ENCODE data around the gene PDLIM1. TPM values are rescaled to one million over a fixed set of nuclear protein-coding genes. Genes with fewer than 3 reads are reported as not detected.
A peak's percentile ranks its signal among the peaks of the same experiment; 100 is the strongest.

The PDLIM1 gene
- total and polyA plus RNA-seq, 2 donors from 2014 or later = 72.9 to 148 TPM

GRCh38 chr10:95245425-95246055 is 45.3 kb downstream of the PDLIM1 start:
- Histone ChIP-seq H3K27ac (ENCODE audit: low read depth in 2 of 2, low read length in 2 of 2) (no peak overlapping the region), H3K9me3 (ENCODE audit: control insufficient read depth in 2 of 3, insufficient read depth in 1 of 3, low read length in 3 of 3) (no peaks in the 10 kb centered on the region), H3K4me1 (ENCODE audit: control insufficient read depth in 2 of 3, insufficient read depth in 2 of 3, low read depth in 1 of 3, low read length in 3 of 3) (no peaks in the 10 kb centered on the region), H3K9ac (ENCODE audit: low read length in 3 of 3) (no peak overlapping the region), H3K4me3 (ENCODE audit: low read length in 3 of 3) (no peak overlapping the region), H3K36me3 (ENCODE audit: control insufficient read depth in 2 of 3, insufficient read depth in 3 of 3, low read length in 3 of 3) (peaks cover 0 to 8% (median 2%) of the 10 kb centered on the region in 3 donors), H3K27me3 (ENCODE audit: control insufficient read depth, insufficient read depth, low read length) (no peaks in the 10 kb centered on the region)
- intact Hi-C loops (cut with DNase I) = no loop called here
- TF ChIP-seq, protein P1, sequence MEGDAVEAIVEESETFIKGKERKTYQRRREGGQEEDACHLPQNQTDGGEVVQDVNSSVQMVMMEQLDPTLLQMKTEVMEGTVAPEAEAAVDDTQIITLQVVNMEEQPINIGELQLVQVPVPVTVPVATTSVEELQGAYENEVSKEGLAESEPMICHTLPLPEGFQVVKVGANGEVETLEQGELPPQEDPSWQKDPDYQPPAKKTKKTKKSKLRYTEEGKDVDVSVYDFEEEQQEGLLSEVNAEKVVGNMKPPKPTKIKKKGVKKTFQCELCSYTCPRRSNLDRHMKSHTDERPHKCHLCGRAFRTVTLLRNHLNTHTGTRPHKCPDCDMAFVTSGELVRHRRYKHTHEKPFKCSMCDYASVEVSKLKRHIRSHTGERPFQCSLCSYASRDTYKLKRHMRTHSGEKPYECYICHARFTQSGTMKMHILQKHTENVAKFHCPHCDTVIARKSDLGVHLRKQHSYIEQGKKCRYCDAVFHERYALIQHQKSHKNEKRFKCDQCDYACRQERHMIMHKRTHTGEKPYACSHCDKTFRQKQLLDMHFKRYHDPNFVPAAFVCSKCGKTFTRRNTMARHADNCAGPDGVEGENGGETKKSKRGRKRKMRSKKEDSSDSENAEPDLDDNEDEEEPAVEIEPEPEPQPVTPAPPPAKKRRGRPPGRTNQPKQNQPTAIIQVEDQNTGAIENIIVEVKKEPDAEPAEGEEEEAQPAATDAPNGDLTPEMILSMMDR (IDR thresholded peaks at IDR 0.05; ENCODE audit: borderline replicate concordance, extremely low read depth, insufficient read depth) = no peak
- DNase-seq (peak in 2 of 5 donors; percentile 61 to 77), FAIRE-seq (no peak)

- Histone ChIP-seq H3K4me3 (ENCODE audit: low read length in 3 of 3) (no peak overlapping the region), H3K4me1 (ENCODE audit: control insufficient read depth in 2 of 3, insufficient read depth in 2 of 3, low read depth in 1 of 3, low read length in 3 of 3) (no peaks in the 10 kb centered on the region), H3K9me3 (ENCODE audit: control insufficient read depth in 2 of 3, insufficient read depth in 1 of 3, low read length in 3 of 3) (peaks cover 0 to 1% (median 0%) of the 10 kb centered on the region in 3 donors), H3K36me3 (ENCODE audit: control insufficient read depth in 2 of 3, insufficient read depth in 3 of 3, low read length in 3 of 3) (peaks cover 0 to 8% (median 2%) of the 10 kb centered on the region in 3 donors), H3K27ac (ENCODE audit: low read depth in 2 of 2, low read length in 2 of 2) (no peak overlapping the region), H3K9ac (ENCODE audit: low read length in 3 of 3) (no peak overlapping the region), H3K27me3 (ENCODE audit: control insufficient read depth, insufficient read depth, low read length) (no peaks in the 10 kb centered on the region)
- DNase-seq = no peak
- FAIRE-seq = no peak
- intact Hi-C loops (cut with DNase I) = no loop called here
- TF ChIP-seq, protein P1 (IDR thresholded peaks at IDR 0.05; ENCODE audit: borderline replicate concordance, extremely low read depth, insufficient read depth) = no peak
These were observed 46.7 kb downstream of the PDLIM1 start for GRCh38 chr10:95244152-95244551.

GRCh38 chr10:95243318-95243617 is 47.5 kb downstream of the PDLIM1 start:
- intact Hi-C loops (cut with DNase I) = no loop called here
- H3K27ac ChIP-seq (ENCODE audit: low read depth in 2 of 2, low read length in 2 of 2) = no peak overlapping the region

More at GRCh38 chr10:95243318-95243617, 47.5 kb downstream of the PDLIM1 start:
- H3K9ac ChIP-seq (ENCODE audit: low read length in 3 of 3) = peak overlapping the region in 1 of 3 donors; percentile 14
- peaks cover 0 to 8% (median 2%) of the 10 kb centered on the region in 3 donors for H3K36me3 ChIP-seq (ENCODE audit: control insufficient read depth in 2 of 3, insufficient read depth in 3 of 3, low read length in 3 of 3)
- DNase-seq = no peak
- H3K27me3 ChIP-seq (ENCODE audit: control insufficient read depth, insufficient read depth, low read length) = no peaks in the 10 kb centered on the region
- TF ChIP-seq, protein P1 (IDR thresholded peaks at IDR 0.05; ENCODE audit: borderline replicate concordance, extremely low read depth, insufficient read depth) = no peak
- H3K4me1 ChIP-seq (ENCODE audit: control insufficient read depth in 2 of 3, insufficient read depth in 2 of 3, low read depth in 1 of 3, low read length in 3 of 3) = no peaks in the 10 kb centered on the region
- no peak overlapping the region for H3K4me3 ChIP-seq (ENCODE audit: low read length in 3 of 3)
- H3K9me3 ChIP-seq (ENCODE audit: control insufficient read depth in 2 of 3, insufficient read depth in 1 of 3, low read length in 3 of 3) = peaks cover 0 to 1% (median 0%) of the 10 kb centered on the region in 3 donors
- FAIRE-seq = no peak

All from kidney (tissue), 14 donors.